H1 (cell line): ENCODE results near the gene TMEM252.

Source experiments
- CTCF ChIP-seq, 3 experiments: IDR thresholded peaks; 1 replicate in 2 of 3; 2 replicates in 1 of 3; pipeline versions ENCODE4 v1.5.1 to v1.6.1; 2011; ENCODE audit warnings: low read length in 3 of 3, mild to moderate bottlenecking in 3 of 3, inconsistent platforms in 2 of 3, low read depth in 1 of 3, moderate library complexity in 1 of 3; ENCODE audit not compliant: insufficient read depth in 1 of 3; ENCODE audit errors: control extremely low read depth in 1 of 3
- POU5F1 ChIP-seq: IDR thresholded peaks from 2 replicates; pipeline ENCODE4 v1.6.1; 2011; ENCODE audit warnings: low read depth, mild to moderate bottlenecking, low read length, moderate library complexity

GRCh38 chr9:68562461-68562860 lies 21.8 kb upstream of the TMEM252 start:
- TF ChIP-seq CTCF (IDR thresholded peaks at IDR 0.05; ENCODE audit: control extremely low read depth in 1 of 3, insufficient read depth in 1 of 3, low read depth in 1 of 3, low read length in 3 of 3), result no peak
- TF ChIP-seq POU5F1, result no peak
